CD4-positive, alpha-beta T cell (primary cell): Measurements from ENCODE around the gene VWF. TPM values are rescaled to one million over a fixed set of nuclear protein-coding genes. Genes with fewer than 3 reads are reported as not detected.

Experiments used
- ATAC-seq: fragments of 200-7000 bp; cut with Tn5 transposase; one replicate; pipeline ENCODE4 v1.10.0; 2022; ENCODE audit warnings: mild to moderate bottlenecking; ENCODE audit not compliant: poor library complexity
- CTCF ChIA-PET: fragments of 350-600 bp; sonication (Branson Sonifier 250); formaldehyde crosslinking; loops from one replicate; lab custom pipeline; 2021; ENCODE audit warnings: antibody characterized with exemption, inconsistent platforms; lab: Charles Lee
- POLR2A ChIA-PET: fragments of 350-600 bp; sonication (Branson Sonifier 250); formaldehyde crosslinking; loops from one replicate; lab custom pipeline; 2021; ENCODE audit warnings: antibody characterized with exemption, inconsistent platforms; lab: Charles Lee
- DNase-seq, 14 experiments: peaks; one replicate each; pipeline ENCODE4 v3.0.0-alpha.2; 2013 to 2020; ENCODE audit warnings: mixed read lengths in 2 of 14
- H3K27ac ChIP-seq, 2 donors: one replicate each; pipeline versions ENCODE4 v1.5.1 to v1.7.0; 2013; ENCODE audit warnings: low read length in 2 of 2, low read depth in 1 of 2, mild to moderate bottlenecking in 1 of 2
- H3K27me3 ChIP-seq, 2 experiments: 1 replicate in 1 of 2; 2 replicates in 1 of 2; pipeline versions ENCODE4 v1.6.1 to v1.7.0; 2013; ENCODE audit warnings: low read length in 2 of 2, control low read depth in 1 of 2, mild to moderate bottlenecking in 1 of 2, moderate library complexity in 1 of 2; ENCODE audit not compliant: insufficient read depth in 2 of 2, control insufficient read depth in 1 of 2
- H3K36me3 ChIP-seq: one replicate; pipeline ENCODE4 v1.6.1; 2013; ENCODE audit warnings: low read length, control low read depth; ENCODE audit not compliant: insufficient read depth
- H3K4me1 ChIP-seq: one replicate; pipeline ENCODE4 v1.6.1; 2013; ENCODE audit warnings: low read length, control low read depth; ENCODE audit not compliant: insufficient read depth
- H3K4me3 ChIP-seq: one replicate; pipeline ENCODE4 v1.5.1; 2013; ENCODE audit warnings: mild to moderate bottlenecking, low read length, moderate library complexity
- H3K9me3 ChIP-seq, 2 experiments: 1 replicate in 1 of 2; 2 replicates in 1 of 2; pipeline versions ENCODE4 v1.6.1 to v1.7.0; 2013; ENCODE audit warnings: low read length in 2 of 2, mild to moderate bottlenecking in 2 of 2, control low read depth in 1 of 2, moderate library complexity in 1 of 2; ENCODE audit not compliant: control insufficient read depth in 1 of 2, insufficient read depth in 1 of 2
- H3K27ac Mint-ChIP-seq: one replicate; pipeline ENCODE4 v1.8.0; 2020; ENCODE audit warnings: mixed read lengths
- H3K27me3 Mint-ChIP-seq: one replicate; pipeline ENCODE4 v1.8.0; 2021; ENCODE audit warnings: mixed read lengths
- H3K36me3 Mint-ChIP-seq: one replicate; pipeline ENCODE4 v1.8.0; 2021; ENCODE audit warnings: low read depth, mixed read lengths
- H3K4me1 Mint-ChIP-seq: one replicate; pipeline ENCODE4 v1.8.0; 2021; ENCODE audit warnings: low read depth, mixed read lengths
- H3K4me3 Mint-ChIP-seq: one replicate; pipeline ENCODE4 v1.8.0; 2020; ENCODE audit warnings: mild to moderate bottlenecking, mixed read lengths
- H3K9me3 Mint-ChIP-seq: one replicate; pipeline ENCODE4 v1.8.0; 2020; ENCODE audit warnings: mixed read lengths
- CTCF ChIP-seq: fragments of 200-600 bp; IDR thresholded peaks from one replicate; pipeline ENCODE4 v1.8.0; 2022; ENCODE audit warnings: antibody characterized with exemption, mild to moderate bottlenecking
- intact Hi-C, 2 experiments: fragments of 100-400 bp; cut with DNase I in 1 of 2; cut with micrococcal nuclease in 1 of 2; formaldehyde crosslinking; loops; one replicate each; pipeline versions ENCODE4 v1.15.1 to v1.9.0; 2023 to 2025; cut with DNase I, micrococcal nuclease
- total RNA-seq, 174 experiments: library from RNA in 2 of 174; stranded (reverse) in 2 of 174; gene quantifications; one replicate each; pipeline ENCODE4 v1.2.3 and lab custom pipeline; 2021 to 2026

The VWF gene
- total RNA-seq, 2 experiments from 2014 or later = 0.20 TPM; not detected in 1

- Histone ChIP-seq H3K4me3 (no peak overlapping the region), H3K9me3 (no peaks in the 10 kb centered on the region), H3K4me1 (no peaks in the 10 kb centered on the region), H3K27me3 (peaks cover 8 to 9% of the 10 kb centered on the region in 2 experiments), H3K27ac (no peak overlapping the region), H3K36me3 (no peaks in the 10 kb centered on the region)
- Mint-ChIP-seq H3K4me1 (no peaks in the 10 kb centered on the region), H3K36me3 (no peaks in the 10 kb centered on the region), H3K27ac (no peak overlapping the region), H3K9me3 (no peaks in the 10 kb centered on the region), H3K27me3 (peaks cover 29% of the 10 kb centered on the region), H3K4me3 (no peak overlapping the region)
- ChIA-PET CTCF (no interaction called here), POLR2A (no interaction called here)
- intact Hi-C loops = no loop called here
- ATAC-seq (no peak), DNase-seq (no peak)
- TF ChIP-seq CTCF = no peak
Measured at GRCh38 chr12:5973461-5974115, 150.9 kb downstream of the VWF start.

GRCh38 chr12:5972387-5972786, 152.1 kb downstream of the VWF start:
- Mint-ChIP-seq H3K27ac (no peak overlapping the region), H3K27me3 (peaks cover 29% of the 10 kb centered on the region), H3K36me3 (no peaks in the 10 kb centered on the region), H3K4me3 (no peak overlapping the region), H3K9me3 (no peaks in the 10 kb centered on the region), H3K4me1 (no peaks in the 10 kb centered on the region)
- no peak for DNase-seq
- Histone ChIP-seq H3K4me1 (no peaks in the 10 kb centered on the region), H3K27me3 (peaks cover 8 to 9% of the 10 kb centered on the region in 2 experiments), H3K4me3 (no peak overlapping the region), H3K36me3 (no peaks in the 10 kb centered on the region), H3K27ac (no peak overlapping the region), H3K9me3 (no peaks in the 10 kb centered on the region)
- intact Hi-C loops = no loop called here
- no peak for TF ChIP-seq CTCF
- POLR2A ChIA-PET = no interaction called here
- CTCF ChIA-PET = no interaction called here
- ATAC-seq = no peak

GRCh38 chr12:5971194-5971850, 153.1 kb downstream of the VWF start:
- TF ChIP-seq CTCF = no peak
- CTCF ChIA-PET = no interaction called here
- DNase-seq = no peak

More at GRCh38 chr12:5971194-5971850, 153.1 kb downstream of the VWF start:
- no peaks in the 10 kb centered on the region for H3K9me3 ChIP-seq
- Mint-ChIP-seq H3K4me1 (no peaks in the 10 kb centered on the region), H3K4me3 (no peak overlapping the region), H3K27ac (no peak overlapping the region), H3K27me3 (peaks cover 24% of the 10 kb centered on the region), H3K36me3 (no peaks in the 10 kb centered on the region), H3K9me3 (no peaks in the 10 kb centered on the region)
- intact Hi-C loops = no loop called here
- no peaks in the 10 kb centered on the region for H3K36me3 ChIP-seq
- H3K4me3 ChIP-seq = no peak overlapping the region
- H3K27me3 ChIP-seq = peaks cover 8 to 9% of the 10 kb centered on the region in 2 experiments
- POLR2A ChIA-PET = no interaction called here
- ATAC-seq = no peak
- no peaks in the 10 kb centered on the region for H3K4me1 ChIP-seq
- H3K27ac ChIP-seq = no peak overlapping the region
